Measurements from ENCODE around the gene MRPL10.

Gene MRPL10

DNA sequence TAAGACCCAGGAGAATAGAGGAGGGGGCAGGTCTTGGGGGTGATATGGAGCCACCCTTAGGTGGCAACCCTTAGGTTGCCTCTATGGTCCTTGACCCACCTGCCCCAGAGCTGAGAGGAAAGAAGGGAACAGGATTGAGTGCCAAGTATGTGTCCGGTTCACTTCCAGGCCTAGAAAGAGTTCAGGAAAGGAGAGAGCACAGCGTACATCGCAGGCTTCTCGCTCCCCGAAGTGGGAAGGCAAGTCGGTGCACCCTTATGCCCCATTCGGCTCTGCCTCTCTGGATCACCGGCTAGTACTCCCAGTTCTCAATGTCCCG lies 19.0 kb upstream of the MRPL10 start (continued):
- no peak for TF ChIP-seq PATZ1 (CRISPR knock-in tag; IDR thresholded peaks at IDR 0.05; ENCODE audit: borderline replicate concordance)
- no peak for TF ChIP-seq RARB (CRISPR knock-in tag; IDR thresholded peaks at IDR 0.05)

DNA sequence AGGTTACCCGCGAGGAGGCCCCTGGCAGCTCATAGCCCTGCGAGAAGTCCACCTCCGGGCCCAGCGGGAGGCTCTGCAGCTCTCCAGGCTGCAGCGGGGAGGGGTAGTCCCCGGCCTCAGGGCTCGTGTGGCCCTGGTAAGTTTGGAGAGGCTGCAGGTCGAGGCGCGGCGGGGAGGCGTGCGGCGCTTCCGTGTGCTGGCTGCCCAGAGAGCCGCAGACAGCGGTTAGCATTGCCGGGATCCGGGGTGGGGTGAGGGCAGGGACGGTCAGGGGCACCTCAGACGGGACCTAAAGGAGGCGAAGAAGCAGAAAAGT lies 16.8 kb upstream of the MRPL10 start:
- no peak for TF ChIP-seq ZFP3 (CRISPR knock-in tag; IDR thresholded peaks at IDR 0.05)
- TF ChIP-seq CSDC2 (CRISPR knock-in tag; IDR thresholded peaks at IDR 0.05): no peak
- no peak for TF ChIP-seq PATZ1 (CRISPR knock-in tag; IDR thresholded peaks at IDR 0.05; ENCODE audit: borderline replicate concordance)
- no peak for TF ChIP-seq TOX (CRISPR knock-in tag; IDR thresholded peaks at IDR 0.05; ENCODE audit: borderline replicate concordance)
- ATAC-seq: no peak

DNA sequence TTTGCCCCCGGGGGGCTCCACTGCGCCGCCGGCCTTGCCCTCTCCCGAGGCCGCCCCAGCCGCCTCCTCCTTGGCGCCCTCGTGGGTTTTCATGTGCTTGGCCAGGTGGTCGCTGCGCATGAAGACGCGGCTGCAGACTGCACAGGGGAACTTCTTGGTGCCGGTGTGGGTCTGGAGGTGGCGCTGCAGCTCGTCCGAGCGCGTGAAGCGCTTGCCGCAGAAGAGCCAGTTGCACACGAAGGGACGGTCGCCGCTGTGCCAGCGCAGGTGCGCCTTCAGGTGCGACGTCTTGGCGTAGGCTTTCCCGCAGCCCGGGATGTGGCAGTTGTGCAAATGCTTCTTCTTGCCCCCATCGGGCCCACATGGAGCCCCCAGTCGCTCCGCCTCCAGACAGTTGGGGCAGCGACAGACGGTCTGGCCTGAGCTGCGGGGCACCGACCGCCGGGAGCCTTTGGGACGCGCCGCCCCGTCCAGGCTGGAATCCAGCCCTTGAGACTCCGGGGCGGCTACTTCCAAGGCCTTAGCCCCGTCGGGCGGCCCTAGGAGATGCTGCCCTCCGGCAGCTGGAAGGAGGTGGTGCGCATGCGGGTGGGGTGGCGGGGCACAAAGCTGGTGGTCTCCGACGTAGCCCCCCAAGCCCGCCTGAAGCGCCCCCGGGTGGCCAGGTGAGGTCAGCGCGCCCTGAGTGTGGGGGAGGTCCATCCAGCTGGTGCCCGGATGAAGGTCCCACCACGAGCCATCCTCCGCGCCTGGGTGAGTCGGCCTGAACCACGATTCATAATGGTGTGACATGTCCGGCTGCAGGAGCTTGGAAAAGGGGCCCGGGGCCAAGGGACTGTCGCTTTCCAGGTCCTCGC lies 16.2 kb upstream of the MRPL10 start:
- peak; percentile 44 for ATAC-seq
- TF ChIP-seq PATZ1 (CRISPR knock-in tag; IDR thresholded peaks at IDR 0.05; ENCODE audit: borderline replicate concordance) (no peak), PPARA (CRISPR knock-in tag; IDR thresholded peaks at IDR 0.05; ENCODE audit: borderline replicate concordance) (no peak), BACH2 (CRISPR knock-in tag; IDR thresholded peaks at IDR 0.05; ENCODE audit: borderline replicate concordance) (no peak), TCF4 (CRISPR knock-in tag; IDR thresholded peaks at IDR 0.05; ENCODE audit: borderline replicate concordance) (no peak)

DNA sequence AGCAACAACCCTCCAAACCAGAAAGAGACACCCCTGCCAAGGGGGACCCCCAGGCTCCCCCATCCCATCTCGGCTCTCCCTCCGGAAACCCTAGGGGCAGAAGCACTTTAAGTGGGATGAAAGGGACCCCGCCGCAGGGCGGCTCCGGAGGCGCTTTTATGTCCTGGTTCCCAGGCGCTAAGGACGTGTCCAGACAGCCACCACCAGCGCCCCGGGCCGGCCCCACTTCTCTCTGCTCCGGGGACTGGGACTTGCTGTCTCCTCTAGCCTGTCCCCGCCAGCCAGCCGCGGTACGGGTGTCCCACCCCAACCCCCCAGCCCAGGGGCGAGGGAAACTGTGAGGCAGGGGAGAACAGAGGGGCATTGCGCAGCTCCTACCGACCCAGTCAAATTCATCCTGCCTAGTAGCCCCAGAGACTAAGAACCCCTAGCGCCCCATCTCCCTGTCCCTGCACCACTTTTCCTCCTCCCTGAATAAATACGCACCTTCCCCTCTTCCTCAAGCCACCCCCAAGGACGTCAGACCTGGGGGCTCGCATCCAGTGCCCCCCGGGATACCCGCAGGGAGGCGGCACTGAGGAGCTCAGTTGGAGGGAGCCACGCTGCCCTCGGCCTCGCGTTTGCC lies 15.5 kb upstream of the MRPL10 start:
- ATAC-seq: no peak
- no peak for TF ChIP-seq ZFP30 (CRISPR knock-in tag; IDR thresholded peaks at IDR 0.05)
- TF ChIP-seq BACH2 (CRISPR knock-in tag; IDR thresholded peaks at IDR 0.05; ENCODE audit: borderline replicate concordance): no peak
- no peak for TF ChIP-seq TCF4 (CRISPR knock-in tag; IDR thresholded peaks at IDR 0.05; ENCODE audit: borderline replicate concordance)
- TF ChIP-seq SNAI2 (CRISPR knock-in tag; IDR thresholded peaks at IDR 0.05): no peak
- TF ChIP-seq, protein P1, sequence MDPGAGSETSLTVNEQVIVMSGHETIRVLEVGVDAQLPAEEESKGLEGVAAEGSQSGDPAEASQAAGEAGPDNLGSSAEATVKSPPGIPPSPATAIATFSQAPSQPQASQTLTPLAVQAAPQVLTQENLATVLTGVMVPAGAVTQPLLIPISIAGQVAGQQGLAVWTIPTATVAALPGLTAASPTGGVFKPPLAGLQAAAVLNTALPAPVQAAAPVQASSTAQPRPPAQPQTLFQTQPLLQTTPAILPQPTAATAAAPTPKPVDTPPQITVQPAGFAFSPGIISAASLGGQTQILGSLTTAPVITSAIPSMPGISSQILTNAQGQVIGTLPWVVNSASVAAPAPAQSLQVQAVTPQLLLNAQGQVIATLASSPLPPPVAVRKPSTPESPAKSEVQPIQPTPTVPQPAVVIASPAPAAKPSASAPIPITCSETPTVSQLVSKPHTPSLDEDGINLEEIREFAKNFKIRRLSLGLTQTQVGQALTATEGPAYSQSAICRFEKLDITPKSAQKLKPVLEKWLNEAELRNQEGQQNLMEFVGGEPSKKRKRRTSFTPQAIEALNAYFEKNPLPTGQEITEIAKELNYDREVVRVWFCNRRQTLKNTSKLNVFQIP (CRISPR knock-in tag; IDR thresholded peaks at IDR 0.05; ENCODE audit: borderline replicate concordance, low read depth): no peak
- TF ChIP-seq ISL1 (CRISPR knock-in tag; IDR thresholded peaks at IDR 0.05): no peak
- no peak for TF ChIP-seq ZNF70 (CRISPR knock-in tag; IDR thresholded peaks at IDR 0.05)
- TF ChIP-seq ZNF565 (CRISPR knock-in tag; conservative IDR thresholded peaks at IDR 0.05; ENCODE audit: low read depth): no peak
- TF ChIP-seq PATZ1 (CRISPR knock-in tag; IDR thresholded peaks at IDR 0.05; ENCODE audit: borderline replicate concordance): no peak
- TF ChIP-seq CSRNP3 (CRISPR knock-in tag; IDR thresholded peaks at IDR 0.05): no peak
- no peak for TF ChIP-seq CSDC2 (CRISPR knock-in tag; IDR thresholded peaks at IDR 0.05)
- TF ChIP-seq ZFP3 (CRISPR knock-in tag; IDR thresholded peaks at IDR 0.05): no peak
- TF ChIP-seq RARB (CRISPR knock-in tag; IDR thresholded peaks at IDR 0.05): no peak
